ENCODE measurements around the gene KCTD18. TPM values are rescaled to one million over a fixed set of nuclear protein-coding genes. Genes with fewer than 3 reads are reported as not detected.

The KCTD18 gene
- total and polyA plus RNA-seq, 4 donors: 4.4 to 7.9 (median 6.5) TPM

- no peak overlapping the region for H3K4me3 ChIP-seq (ENCODE audit: low read depth in 1 of 3, low read length in 3 of 3)
- H3K9me3 ChIP-seq (ENCODE audit: control insufficient read depth in 4 of 4, low read length in 3 of 4): no peaks in the 10 kb centered on the region
- DNase-seq (ENCODE audit: low spot score): no peak
- H3K27me3 ChIP-seq (ENCODE audit: control insufficient read depth in 4 of 4, insufficient read depth in 4 of 4, low read length in 3 of 4): no peaks in the 10 kb centered on the region
- no peaks in the 10 kb centered on the region for H3K4me1 ChIP-seq (ENCODE audit: control insufficient read depth in 4 of 4, insufficient read depth in 4 of 4, low read length in 3 of 4)
- peaks cover 0 to 2% (median 0%) of the 10 kb centered on the region in 4 donors for H3K36me3 ChIP-seq (ENCODE audit: control insufficient read depth in 4 of 4, insufficient read depth in 3 of 4, low read depth in 1 of 4, low read length in 3 of 4)
- TF ChIP-seq CTCF (IDR thresholded peaks at IDR 0.05; ENCODE audit: low read depth, low read length, missing input control) (no peak), EGR1 (IDR thresholded peaks at IDR 0.05; ENCODE audit: low read depth in 2 of 2) (no peak), RAD21 (IDR thresholded peaks at IDR 0.05) (no peak), FOXA1 (IDR thresholded peaks at IDR 0.05) (no peak), GABPA (IDR thresholded peaks at IDR 0.05 in 1 of 2, conservative IDR thresholded peaks at IDR 0.05 in 1 of 2) (no peak), YY1 (IDR thresholded peaks at IDR 0.05) (no peak), TAF1 (conservative IDR thresholded peaks at IDR 0.05) (no peak), HNF4G (IDR thresholded peaks at IDR 0.05) (no peak), JUND (IDR thresholded peaks at IDR 0.05) (no peak)
- TF ChIP-seq, protein P1, sequence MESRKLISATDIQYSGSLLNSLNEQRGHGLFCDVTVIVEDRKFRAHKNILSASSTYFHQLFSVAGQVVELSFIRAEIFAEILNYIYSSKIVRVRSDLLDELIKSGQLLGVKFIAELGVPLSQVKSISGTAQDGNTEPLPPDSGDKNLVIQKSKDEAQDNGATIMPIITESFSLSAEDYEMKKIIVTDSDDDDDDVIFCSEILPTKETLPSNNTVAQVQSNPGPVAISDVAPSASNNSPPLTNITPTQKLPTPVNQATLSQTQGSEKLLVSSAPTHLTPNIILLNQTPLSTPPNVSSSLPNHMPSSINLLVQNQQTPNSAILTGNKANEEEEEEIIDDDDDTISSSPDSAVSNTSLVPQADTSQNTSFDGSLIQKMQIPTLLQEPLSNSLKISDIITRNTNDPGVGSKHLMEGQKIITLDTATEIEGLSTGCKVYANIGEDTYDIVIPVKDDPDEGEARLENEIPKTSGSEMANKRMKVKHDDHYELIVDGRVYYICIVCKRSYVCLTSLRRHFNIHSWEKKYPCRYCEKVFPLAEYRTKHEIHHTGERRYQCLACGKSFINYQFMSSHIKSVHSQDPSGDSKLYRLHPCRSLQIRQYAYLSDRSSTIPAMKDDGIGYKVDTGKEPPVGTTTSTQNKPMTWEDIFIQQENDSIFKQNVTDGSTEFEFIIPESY (IDR thresholded peaks at IDR 0.05): no peak
- no peak overlapping the region for H3K27ac ChIP-seq (ENCODE audit: low read depth in 1 of 2, low read length in 2 of 2)
- no peak overlapping the region for H3K9ac ChIP-seq (ENCODE audit: low read depth in 1 of 2, low read length in 2 of 2)
Observed at GRCh38 chr2:200540793-200541192, 30.9 kb upstream of the KCTD18 start.

DNA sequence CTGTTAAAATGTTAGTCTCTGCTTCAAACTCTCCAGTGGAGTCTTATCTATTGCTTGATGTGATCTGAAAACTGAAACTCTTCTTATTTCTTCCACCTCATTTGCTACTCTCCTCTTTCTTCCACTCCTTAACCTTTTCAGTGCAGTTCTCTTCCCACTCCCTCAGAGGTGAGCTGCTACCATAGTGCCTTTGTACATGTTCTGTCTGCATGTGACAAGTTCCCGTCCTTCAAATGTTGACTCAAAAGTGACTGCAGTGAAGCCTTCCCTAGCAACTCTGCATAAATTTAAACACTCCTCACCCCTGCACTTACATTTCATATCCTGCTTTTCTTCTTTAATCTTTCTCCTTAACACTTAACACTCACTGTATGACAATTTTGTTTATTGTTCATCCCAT, 28.3 kb upstream of the KCTD18 start:
- Histone ChIP-seq H3K27ac (ENCODE audit: low read depth in 1 of 2, low read length in 2 of 2) (no peak overlapping the region), H3K4me1 (ENCODE audit: control insufficient read depth in 4 of 4, insufficient read depth in 4 of 4, low read length in 3 of 4) (no peaks in the 10 kb centered on the region), H3K4me3 (ENCODE audit: low read depth in 1 of 3, low read length in 3 of 3) (no peak overlapping the region), H3K9ac (ENCODE audit: low read depth in 1 of 2, low read length in 2 of 2) (no peak overlapping the region), H3K27me3 (ENCODE audit: control insufficient read depth in 4 of 4, insufficient read depth in 4 of 4, low read length in 3 of 4) (no peaks in the 10 kb centered on the region), H3K36me3 (ENCODE audit: control insufficient read depth in 4 of 4, insufficient read depth in 3 of 4, low read depth in 1 of 4, low read length in 3 of 4) (peaks cover 0 to 2% (median 0%) of the 10 kb centered on the region in 4 donors), H3K9me3 (ENCODE audit: control insufficient read depth in 4 of 4, low read length in 3 of 4) (no peaks in the 10 kb centered on the region)
- DNase-seq (ENCODE audit: low spot score): no peak
- 97% methylated on average over 1 of the region's 1 CpG for WGBS
- TF ChIP-seq, protein P1 (IDR thresholded peaks at IDR 0.05): no peak
- TF ChIP-seq CTCF (IDR thresholded peaks at IDR 0.05; ENCODE audit: low read depth, low read length, missing input control) (no peak), REST (IDR thresholded peaks at IDR 0.05) (no peak), GABPA (IDR thresholded peaks at IDR 0.05 in 1 of 2, conservative IDR thresholded peaks at IDR 0.05 in 1 of 2) (no peak), ATF3 (IDR thresholded peaks at IDR 0.05) (no peak), RXRA (IDR thresholded peaks at IDR 0.05) (no peak), JUND (IDR thresholded peaks at IDR 0.05) (no peak), EGR1 (IDR thresholded peaks at IDR 0.05; ENCODE audit: low read depth in 2 of 2) (no peak), MAX (IDR thresholded peaks at IDR 0.05) (no peak), SP1 (IDR thresholded peaks at IDR 0.05) (no peak), FOXA1 (IDR thresholded peaks at IDR 0.05) (no peak), HNF4A (conservative IDR thresholded peaks at IDR 0.05) (no peak), YY1 (IDR thresholded peaks at IDR 0.05) (no peak), NR2F2 (IDR thresholded peaks at IDR 0.05) (no peak), FOXA2 (IDR thresholded peaks at IDR 0.05) (no peak), RAD21 (IDR thresholded peaks at IDR 0.05) (no peak), HNF4G (IDR thresholded peaks at IDR 0.05) (no peak), TAF1 (conservative IDR thresholded peaks at IDR 0.05) (no peak)
